ENCODE results near the gene EBI3.
"Not testable (repeated sequence)": the region's sequence is repeated elsewhere in the genome, so short reads cannot be mapped to it uniquely, and the experiment has no call there.

Gene EBI3

DNA sequence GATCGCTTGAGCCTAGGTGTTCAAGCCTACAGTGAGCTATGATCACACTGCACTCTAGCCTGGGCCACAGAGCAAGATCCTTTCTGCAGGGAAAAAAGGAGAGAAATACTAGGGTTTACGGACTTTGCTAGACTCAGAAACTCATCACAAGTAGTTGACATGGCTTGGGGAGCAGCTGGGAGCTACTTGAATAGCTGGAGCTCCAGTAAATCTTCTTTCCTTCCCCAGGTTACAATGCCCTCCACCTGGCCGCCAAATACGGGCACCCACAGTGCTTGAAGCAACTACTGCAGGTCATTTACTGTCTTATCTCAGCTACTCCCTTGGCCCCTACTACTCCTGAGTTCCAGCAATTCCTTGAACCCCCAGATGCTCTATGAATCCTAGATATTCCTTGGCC is 27.5 kb upstream of the EBI3 start:
- no peak overlapping the region for H3K27ac ChIP-seq (ENCODE audit: insufficient read depth, low read depth, low read length, poor library complexity, severe bottlenecking)
- H3K9me3 ChIP-seq (ENCODE audit: control insufficient read depth, low read length) = no peaks in the 10 kb centered on the region
- H3K27me3 ChIP-seq (ENCODE audit: control insufficient read depth, insufficient read depth, low read length, poor library complexity, severe bottlenecking) = peaks cover 35% of the 10 kb centered on the region
- WGBS, 2 experiments = 88 to 92% methylated on average over 4 of the region's 4 CpGs
- no peak overlapping the region for H3K4me3 ChIP-seq (ENCODE audit: insufficient read depth, low read depth, low read length)
- no peaks in the 10 kb centered on the region for H3K4me1 ChIP-seq (ENCODE audit: control insufficient read depth, insufficient read depth, low read length)
- H3K36me3 ChIP-seq (ENCODE audit: control insufficient read depth, insufficient read depth, low read length) = no peaks in the 10 kb centered on the region

DNA sequence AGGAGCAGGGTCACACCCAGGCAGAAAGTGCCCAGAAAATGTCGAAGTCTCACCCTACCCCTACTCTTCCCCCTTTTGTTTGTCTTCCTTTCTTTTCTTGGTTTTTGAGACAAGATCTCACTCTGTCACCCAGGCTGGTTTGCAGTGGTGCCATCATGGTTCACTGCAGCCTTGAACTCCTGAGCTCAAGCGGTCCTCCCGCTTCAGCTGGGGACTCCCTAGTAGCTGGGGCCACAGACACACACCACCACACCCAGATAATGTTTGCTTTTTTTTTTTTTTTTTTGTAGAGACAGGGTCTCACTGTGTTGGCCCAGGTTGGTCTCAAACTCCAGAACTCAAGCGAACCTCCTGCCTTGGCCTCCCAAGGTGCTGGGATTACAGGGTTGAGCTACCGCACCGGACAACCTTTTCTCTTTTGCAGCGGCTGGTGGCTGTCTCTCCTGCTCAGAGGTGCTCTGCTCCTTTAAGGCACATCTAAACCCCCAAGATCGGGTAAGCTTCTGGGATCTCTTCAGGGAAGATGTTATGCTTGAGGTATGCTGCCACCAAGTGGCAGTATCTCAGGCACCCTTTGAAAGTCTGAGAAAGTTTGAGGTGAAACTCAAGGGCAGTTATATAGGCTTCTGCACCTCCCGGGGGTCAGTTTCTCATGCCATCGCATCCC is 22.4 kb upstream of the EBI3 start:
- WGBS, 2 experiments = 84 to 87% methylated on average over 10 of the region's 10 CpGs
- no peaks in the 10 kb centered on the region for H3K27me3 ChIP-seq (ENCODE audit: control insufficient read depth, insufficient read depth, low read length, poor library complexity, severe bottlenecking)
- H3K36me3 ChIP-seq (ENCODE audit: control insufficient read depth, insufficient read depth, low read length) = no peaks in the 10 kb centered on the region
- no peaks in the 10 kb centered on the region for H3K4me1 ChIP-seq (ENCODE audit: control insufficient read depth, insufficient read depth, low read length)
- H3K27ac ChIP-seq (ENCODE audit: insufficient read depth, low read depth, low read length, poor library complexity, severe bottlenecking) = no peak overlapping the region
- H3K9me3 ChIP-seq (ENCODE audit: control insufficient read depth, low read length) = no peaks in the 10 kb centered on the region
- H3K4me3 ChIP-seq (ENCODE audit: insufficient read depth, low read depth, low read length) = no peak overlapping the region

DNA sequence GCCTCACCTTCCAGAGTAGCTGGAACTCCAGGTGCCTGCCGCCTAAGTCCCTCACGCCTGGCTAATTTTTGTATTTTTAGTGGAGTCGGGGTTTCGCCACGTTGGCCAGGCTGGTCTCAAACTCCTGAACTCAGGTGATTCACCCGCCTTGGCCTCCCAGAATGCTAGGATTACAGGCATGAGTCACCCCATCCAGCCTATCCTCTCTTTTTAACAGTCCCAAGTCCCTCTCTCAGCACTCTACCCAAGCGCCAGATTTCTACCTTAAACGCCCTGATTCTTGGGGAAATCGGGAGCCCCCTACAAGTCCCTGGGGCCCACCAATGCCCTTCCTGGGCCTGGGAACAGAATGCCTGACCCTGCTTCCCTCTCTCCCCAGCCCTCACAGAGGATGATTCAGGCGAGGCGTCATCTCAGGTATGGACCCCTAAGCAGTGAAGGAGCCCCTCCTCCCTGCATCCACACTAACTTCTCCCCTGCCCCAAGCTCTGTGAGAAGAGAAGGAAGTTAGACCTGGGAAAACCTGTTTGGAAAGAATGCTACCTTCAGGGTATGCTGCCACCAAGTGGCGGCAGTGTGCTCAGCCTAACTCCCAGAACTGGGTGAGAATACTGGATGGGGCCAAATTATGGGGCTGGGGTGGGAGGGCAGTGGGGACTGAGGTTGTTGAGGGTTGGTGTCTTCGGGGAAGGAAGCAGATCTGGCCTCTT is 20.8 kb upstream of the EBI3 start:
- no peaks in the 10 kb centered on the region for H3K9me3 ChIP-seq (ENCODE audit: control insufficient read depth, low read length)
- H3K36me3 ChIP-seq (ENCODE audit: control insufficient read depth, insufficient read depth, low read length) = no peaks in the 10 kb centered on the region
- H3K4me1 ChIP-seq (ENCODE audit: control insufficient read depth, insufficient read depth, low read length) = no peaks in the 10 kb centered on the region
- no peak overlapping the region for H3K27ac ChIP-seq (ENCODE audit: insufficient read depth, low read depth, low read length, poor library complexity, severe bottlenecking)
- WGBS, 2 experiments = 78 to 82% methylated on average over 13 of the region's 13 CpGs
- no peak overlapping the region for H3K4me3 ChIP-seq (ENCODE audit: insufficient read depth, low read depth, low read length)
- H3K27me3 ChIP-seq (ENCODE audit: control insufficient read depth, insufficient read depth, low read length, poor library complexity, severe bottlenecking) = no peaks in the 10 kb centered on the region

DNA sequence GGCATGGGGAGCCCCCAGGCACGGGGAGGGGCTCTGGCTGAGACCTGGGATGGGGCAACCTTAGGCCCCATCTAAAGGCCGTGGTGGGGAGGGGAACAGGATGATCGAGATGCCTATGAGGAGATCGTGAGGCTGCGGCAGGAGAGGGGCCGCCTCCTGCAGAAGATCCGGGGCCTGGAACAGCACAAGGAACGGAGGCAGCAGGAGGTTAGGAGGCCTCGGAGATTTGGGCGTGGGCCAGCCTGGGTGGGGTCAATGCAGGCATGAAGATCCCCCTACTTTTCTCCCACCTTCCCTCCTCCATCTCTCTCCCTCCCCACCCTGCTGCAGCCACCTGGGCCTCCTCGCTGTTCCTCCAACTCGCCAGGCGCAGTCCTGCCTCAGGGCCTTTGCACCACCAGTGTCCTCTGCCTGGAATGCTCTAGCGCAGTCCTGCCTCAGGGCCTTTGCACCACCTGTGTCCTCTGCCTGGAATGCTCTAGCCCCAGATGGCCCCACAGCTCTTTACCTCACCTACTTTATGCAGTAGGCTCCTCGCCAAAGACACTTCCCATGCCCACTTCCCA is 19.1 kb upstream of the EBI3 start:
- H3K9me3 ChIP-seq (ENCODE audit: control insufficient read depth, low read length) = no peaks in the 10 kb centered on the region
- H3K27me3 ChIP-seq (ENCODE audit: control insufficient read depth, insufficient read depth, low read length, poor library complexity, severe bottlenecking) = no peaks in the 10 kb centered on the region
- no peak overlapping the region for H3K4me3 ChIP-seq (ENCODE audit: insufficient read depth, low read depth, low read length)
- H3K36me3 ChIP-seq (ENCODE audit: control insufficient read depth, insufficient read depth, low read length) = no peaks in the 10 kb centered on the region
- H3K27ac ChIP-seq (ENCODE audit: insufficient read depth, low read depth, low read length, poor library complexity, severe bottlenecking) = no peak overlapping the region
- no peaks in the 10 kb centered on the region for H3K4me1 ChIP-seq (ENCODE audit: control insufficient read depth, insufficient read depth, low read length)
- WGBS, 2 experiments = 84% methylated on average over 15 of the region's 15 CpGs

DNA sequence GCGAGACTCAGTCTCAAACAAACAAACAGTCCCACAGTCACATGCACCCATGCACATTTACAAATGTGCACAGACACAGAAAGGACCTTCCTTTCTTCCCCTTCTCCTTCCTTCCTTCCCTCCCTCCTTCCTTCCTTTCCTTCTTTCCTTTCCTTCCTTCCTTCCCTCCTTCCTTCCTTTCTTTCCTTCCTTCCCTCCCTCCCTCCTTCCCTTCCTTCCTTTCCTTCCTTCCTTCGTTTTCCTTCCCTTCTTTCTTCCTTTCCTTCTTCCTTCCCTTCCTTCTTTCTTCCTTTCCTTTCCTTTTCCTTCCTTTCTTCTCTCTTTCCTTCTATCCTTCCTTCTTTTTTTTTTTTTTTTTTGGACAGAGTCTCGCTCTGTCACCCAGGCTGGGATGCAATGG is 16.2 kb upstream of the EBI3 start:
- Histone ChIP-seq H3K27ac (ENCODE audit: insufficient read depth, low read depth, low read length, poor library complexity, severe bottlenecking) (no peak overlapping the region), H3K4me3 (ENCODE audit: insufficient read depth, low read depth, low read length) (no peak overlapping the region), H3K27me3 (ENCODE audit: control insufficient read depth, insufficient read depth, low read length, poor library complexity, severe bottlenecking) (no peaks in the 10 kb centered on the region), H3K9me3 (ENCODE audit: control insufficient read depth, low read length) (no peaks in the 10 kb centered on the region), H3K4me1 (ENCODE audit: control insufficient read depth, insufficient read depth, low read length) (no peaks in the 10 kb centered on the region), H3K36me3 (ENCODE audit: control insufficient read depth, insufficient read depth, low read length) (no peaks in the 10 kb centered on the region)
- WGBS, 2 experiments = 89 to 95% methylated on average over 3 of the region's 3 CpGs

DNA sequence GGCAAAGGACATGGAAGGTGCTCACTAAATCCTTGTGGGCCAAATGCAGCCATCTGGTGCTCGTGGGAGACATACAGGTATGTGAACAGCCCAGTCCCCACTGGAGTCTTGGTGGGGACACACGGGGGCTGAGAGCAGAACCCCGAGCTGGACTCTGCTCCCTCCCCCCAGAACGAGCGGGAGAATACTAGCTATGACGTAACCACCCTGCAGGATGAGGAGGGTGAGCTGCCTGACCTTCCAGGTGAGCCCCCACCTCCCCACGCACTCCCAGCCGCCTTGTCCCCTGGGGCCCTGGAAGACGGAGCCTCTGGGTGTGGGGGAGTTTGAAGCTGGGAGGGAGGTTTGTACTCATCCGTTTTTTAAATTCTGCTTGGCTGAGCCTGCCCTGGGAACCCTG is 13.5 kb upstream of the EBI3 start:
- Histone ChIP-seq H3K27ac (ENCODE audit: insufficient read depth, low read depth, low read length, poor library complexity, severe bottlenecking) (no peak overlapping the region), H3K36me3 (ENCODE audit: control insufficient read depth, insufficient read depth, low read length) (no peaks in the 10 kb centered on the region), H3K4me1 (ENCODE audit: control insufficient read depth, insufficient read depth, low read length) (no peaks in the 10 kb centered on the region), H3K9me3 (ENCODE audit: control insufficient read depth, low read length) (no peaks in the 10 kb centered on the region), H3K27me3 (ENCODE audit: control insufficient read depth, insufficient read depth, low read length, poor library complexity, severe bottlenecking) (no peaks in the 10 kb centered on the region), H3K4me3 (ENCODE audit: insufficient read depth, low read depth, low read length) (no peak overlapping the region)
- WGBS, 2 experiments = 90 to 93% methylated on average over 10 of the region's 10 CpGs

DNA sequence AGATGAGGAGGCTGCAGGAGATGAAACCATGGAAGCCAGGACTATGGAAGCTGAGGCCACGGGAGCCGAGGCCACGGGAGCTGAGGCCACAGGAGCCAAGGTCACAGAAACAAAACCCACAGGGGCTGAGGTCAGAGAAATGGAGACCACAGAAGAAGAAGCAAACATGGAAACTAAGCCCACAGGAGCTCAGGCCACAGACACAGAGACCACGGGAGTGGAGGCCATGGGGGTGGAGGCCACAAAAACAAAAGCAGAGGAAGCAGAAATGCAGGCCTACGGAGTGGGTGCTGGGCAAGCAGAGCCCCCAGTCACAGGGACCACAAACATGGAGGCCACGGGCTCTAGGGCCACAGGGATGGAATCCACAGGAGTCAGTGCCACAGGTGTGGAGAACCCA is 12.5 kb upstream of the EBI3 start:
- WGBS, 2 experiments = 80% methylated on average over 6 of the region's 6 CpGs
- no peaks in the 10 kb centered on the region for H3K27me3 ChIP-seq (ENCODE audit: control insufficient read depth, insufficient read depth, low read length, poor library complexity, severe bottlenecking)
- H3K9me3 ChIP-seq (ENCODE audit: control insufficient read depth, low read length) = no peaks in the 10 kb centered on the region
- no peak overlapping the region for H3K27ac ChIP-seq (ENCODE audit: insufficient read depth, low read depth, low read length, poor library complexity, severe bottlenecking)
- H3K4me1 ChIP-seq (ENCODE audit: control insufficient read depth, insufficient read depth, low read length) = no peaks in the 10 kb centered on the region
- no peak overlapping the region for H3K4me3 ChIP-seq (ENCODE audit: insufficient read depth, low read depth, low read length)
- H3K36me3 ChIP-seq (ENCODE audit: control insufficient read depth, insufficient read depth, low read length) = no peaks in the 10 kb centered on the region

DNA sequence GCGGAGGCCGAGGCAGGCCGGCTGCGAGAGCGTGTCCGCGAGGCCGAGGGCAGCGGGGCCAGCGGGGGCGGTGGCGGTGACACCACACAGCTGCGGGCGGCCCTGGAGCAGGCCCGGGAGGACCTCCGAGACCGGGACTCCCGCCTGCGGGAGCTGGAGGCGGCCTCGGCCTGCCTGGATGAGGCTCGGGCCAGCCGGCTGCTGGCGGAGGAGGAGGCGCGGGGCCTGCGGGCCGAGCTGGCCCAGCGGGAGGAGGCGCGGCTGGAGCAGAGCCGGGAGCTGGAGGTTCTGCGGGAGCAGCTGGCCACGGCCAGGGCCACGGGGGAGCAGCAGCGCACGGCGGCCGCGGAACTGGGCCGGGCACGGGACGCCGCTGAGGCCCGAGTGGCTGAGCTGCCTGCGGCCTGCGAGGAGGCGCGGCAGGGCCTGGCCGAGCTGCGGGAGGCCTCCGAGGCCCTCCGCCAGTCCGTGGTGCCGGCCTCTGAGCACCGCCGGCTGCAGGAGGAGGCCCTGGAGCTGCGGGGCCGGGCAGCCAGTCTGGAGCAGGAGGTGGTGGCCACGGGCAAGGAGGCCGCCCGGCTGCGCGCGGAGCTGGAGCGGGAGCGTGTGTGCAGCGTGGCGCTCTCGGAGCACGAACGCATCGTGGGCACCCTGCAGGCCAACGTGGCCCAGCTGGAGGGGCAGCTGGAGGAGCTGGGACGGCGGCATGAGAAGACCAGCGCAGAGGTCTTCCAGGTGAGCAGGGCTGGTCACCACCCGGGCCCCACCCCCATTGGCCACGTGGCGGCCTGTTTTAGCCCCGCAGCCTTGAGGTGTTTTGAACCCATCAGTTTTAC is 11.7 kb upstream of the EBI3 start:
- Histone ChIP-seq H3K27me3 (ENCODE audit: control insufficient read depth, insufficient read depth, low read length, poor library complexity, severe bottlenecking) (no peaks in the 10 kb centered on the region), H3K4me1 (ENCODE audit: control insufficient read depth, insufficient read depth, low read length) (no peaks in the 10 kb centered on the region), H3K27ac (ENCODE audit: insufficient read depth, low read depth, low read length, poor library complexity, severe bottlenecking) (no peak overlapping the region), H3K36me3 (ENCODE audit: control insufficient read depth, insufficient read depth, low read length) (no peaks in the 10 kb centered on the region), H3K9me3 (ENCODE audit: control insufficient read depth, low read length) (no peaks in the 10 kb centered on the region), H3K4me3 (ENCODE audit: insufficient read depth, low read depth, low read length) (no peak overlapping the region)
- WGBS, 2 experiments = 95 to 96% methylated on average over 80 to 81 of the region's 81 CpGs

DNA sequence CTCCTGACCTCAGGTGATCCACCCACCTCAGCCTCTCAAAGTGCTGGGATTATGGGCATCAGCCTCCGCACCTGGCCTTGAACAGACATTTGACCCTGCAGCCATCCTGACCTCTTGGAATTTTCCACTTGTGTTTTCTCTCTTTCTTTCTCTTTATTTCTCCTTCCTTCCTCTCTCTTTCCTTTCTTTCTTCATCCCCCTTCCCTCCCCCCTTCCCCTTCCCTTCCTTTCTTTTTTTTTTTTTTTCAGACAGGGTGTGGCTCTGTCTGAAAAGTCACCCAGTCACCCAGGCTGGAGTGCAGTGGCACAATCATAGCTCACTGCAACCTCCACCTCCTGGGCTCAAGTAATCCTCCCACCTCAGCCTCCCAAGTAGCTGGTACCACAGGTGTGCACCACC is 10.8 kb upstream of the EBI3 start:
- not testable (repeated sequence) for H3K4me3 ChIP-seq (ENCODE audit: insufficient read depth, low read depth, low read length)
- 89 to 92% methylated on average over 1 of the region's 1 CpG for WGBS, 2 experiments

DNA sequence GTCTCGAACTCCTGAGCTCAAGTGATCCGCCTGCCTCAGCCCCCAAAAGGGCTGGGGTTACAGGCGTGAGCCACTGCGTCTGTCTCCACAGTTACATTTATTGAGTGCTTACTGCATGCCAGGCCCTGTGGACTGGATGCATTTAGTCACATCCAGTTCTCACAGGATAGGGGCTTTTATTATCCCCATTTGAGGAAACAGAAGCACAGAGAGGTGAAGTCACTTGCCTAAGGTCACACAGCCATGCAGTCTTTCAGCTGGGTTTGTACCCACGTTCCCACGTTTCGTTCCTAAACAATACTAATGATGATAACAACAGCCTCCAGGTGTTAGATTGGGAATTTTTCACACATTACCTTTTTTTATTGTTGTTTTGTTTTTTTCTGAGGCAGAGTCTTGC is 9.1 kb upstream of the EBI3 start:
- WGBS, 2 experiments = 94 to 95% methylated on average over 7 of the region's 7 CpGs
- no peaks in the 10 kb centered on the region for H3K36me3 ChIP-seq (ENCODE audit: control insufficient read depth, insufficient read depth, low read length)
- no peak overlapping the region for H3K27ac ChIP-seq (ENCODE audit: insufficient read depth, low read depth, low read length, poor library complexity, severe bottlenecking)
- H3K9me3 ChIP-seq (ENCODE audit: control insufficient read depth, low read length) = no peaks in the 10 kb centered on the region
- no peaks in the 10 kb centered on the region for H3K27me3 ChIP-seq (ENCODE audit: control insufficient read depth, insufficient read depth, low read length, poor library complexity, severe bottlenecking)
- H3K4me1 ChIP-seq (ENCODE audit: control insufficient read depth, insufficient read depth, low read length) = peaks cover 5% of the 10 kb centered on the region
- H3K4me3 ChIP-seq (ENCODE audit: insufficient read depth, low read depth, low read length) = no peak overlapping the region

More for the DNA sequence above, 10.8 kb upstream of the EBI3 start:
- H3K4me1 ChIP-seq (ENCODE audit: control insufficient read depth, insufficient read depth, low read length); H3K9me3 ChIP-seq (ENCODE audit: control insufficient read depth, low read length); H3K27ac ChIP-seq (ENCODE audit: insufficient read depth, low read depth, low read length, poor library complexity, severe bottlenecking); H3K27me3 ChIP-seq (ENCODE audit: control insufficient read depth, insufficient read depth, low read length, poor library complexity, severe bottlenecking); H3K36me3 ChIP-seq (ENCODE audit: control insufficient read depth, insufficient read depth, low read length): not testable (repeated sequence)
